Diencephalon (tissue), 1 donor: Measurements from ENCODE around the gene GMEB1. TPM values are rescaled to one million over a fixed set of nuclear protein-coding genes. Genes with fewer than 3 reads are reported as not detected.

Source experiments
- small RNA-seq: library from RNA; depleted of rRNA; stranded (forward); fragments of <200 nt; gene quantifications from one replicate; pipeline ENCODE3, GENCODE V24; 2014
- total RNA-seq: library from RNA; depleted of rRNA; stranded (reverse); fragments of >200 nt; gene quantifications from one replicate; pipeline ENCODE4 v1.2.3, GENCODE V29; 2014

The GMEB1 gene
- 9.9 TPM for total RNA-seq

GRCh38 chr1:28668191-28668955 is at the start of gene GMEB1:
GMEB1 (plus strand) TSS chr1:28668784; CDS start chr1:28683613, 14,829 bp downstream.

GRCh38 chr1:28642847-28643635 is 25.5 kb upstream of the GMEB1 start, which contains the start of gene TAF12:
TAF12 (minus strand) TSS chr1:28643067; CDS start chr1:28622081, 20,986 bp downstream.

GRCh38 chr1:28648474-28649198 is 19.9 kb upstream of the GMEB1 start, which contains the start of gene RNU11:
RNU11 (plus strand) TSS chr1:28648600.

GRCh38 chr1:28736450-28737306 is 68.1 kb downstream of the GMEB1 start, which contains the start of gene YTHDF2:
YTHDF2 (plus strand) TSS chr1:28736940; CDS start chr1:28737121, 181 bp downstream.

Small RNA genes within 50 kb of the gene (small RNA-seq; reads per million reads assigned to genes)
- gene RF00422 (not detected), gene RNU11 (not detected)

Other genes starting within 250 kb of the GMEB1 start
- 13.1 TPM for gene RCC1, start 162.7 kb upstream of the GMEB1 start, total RNA-seq
- gene TRNAU1AP, start 115.7 kb upstream of the GMEB1 start, total RNA-seq: 33.9 TPM
- 3.0 TPM for gene RAB42, start 76.5 kb upstream of the GMEB1 start, total RNA-seq
- gene TAF12, start 25.7 kb upstream of the GMEB1 start, total RNA-seq: 20.3 TPM
- gene RNU11, start 20.2 kb upstream of the GMEB1 start, total RNA-seq: not detected
- 76.6 TPM for gene YTHDF2, start 68.2 kb downstream of the GMEB1 start, total RNA-seq
- 2.8 TPM for gene OPRD1, start 143.4 kb downstream of the GMEB1 start, total RNA-seq
- 55.1 TPM for gene EPB41, start 245.8 kb downstream of the GMEB1 start, total RNA-seq